Stimulated activated CD8-positive, alpha-beta memory T cell treated with anti-CD3 and anti-CD28 coated beads, Interleukin-15, amount 100 ng/mL, for 48 hours (primary cell): ENCODE results near the gene RARS2.

Source experiments
- DNase-seq, 2 donors: peaks; one replicate each; pipeline ENCODE4 v3.0.0-alpha.2; 2020; ENCODE audit warnings: low read depth in 2 of 2

RARS2 gene

DNA sequence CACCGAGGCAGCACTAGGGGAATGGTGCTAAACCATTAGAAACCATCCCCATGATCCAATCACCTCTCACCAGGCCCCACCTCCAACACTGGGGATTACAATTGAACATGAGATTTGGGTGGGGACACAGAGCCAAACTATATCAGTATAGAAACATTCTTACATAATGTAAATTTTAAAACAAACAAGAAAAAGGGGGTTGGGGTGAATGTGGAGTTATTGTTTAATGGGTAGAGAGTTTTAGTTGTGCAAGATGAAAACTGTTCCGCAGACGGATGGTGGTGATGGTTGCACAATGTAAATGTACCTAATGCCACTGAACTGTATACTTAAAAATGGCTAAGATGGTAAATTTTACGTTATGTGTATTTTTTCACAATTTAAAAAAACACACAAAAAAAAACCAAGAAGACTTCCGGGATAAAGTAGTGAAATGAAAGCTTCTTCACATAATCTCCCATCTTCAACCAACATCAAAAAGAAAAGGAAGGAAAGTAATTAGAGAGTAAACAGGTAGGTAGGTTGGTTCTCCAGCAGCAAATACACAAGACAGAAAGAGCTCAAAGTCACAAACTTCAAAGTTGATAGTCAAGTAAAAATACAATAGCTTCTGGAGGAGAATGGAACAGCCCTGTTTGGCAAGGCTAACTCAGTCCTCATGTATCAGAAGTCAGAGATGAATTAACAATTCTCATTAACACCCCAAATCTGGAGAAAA is 16.3 kb downstream of the RARS2 start:
- DNase-seq = no peak

DNA sequence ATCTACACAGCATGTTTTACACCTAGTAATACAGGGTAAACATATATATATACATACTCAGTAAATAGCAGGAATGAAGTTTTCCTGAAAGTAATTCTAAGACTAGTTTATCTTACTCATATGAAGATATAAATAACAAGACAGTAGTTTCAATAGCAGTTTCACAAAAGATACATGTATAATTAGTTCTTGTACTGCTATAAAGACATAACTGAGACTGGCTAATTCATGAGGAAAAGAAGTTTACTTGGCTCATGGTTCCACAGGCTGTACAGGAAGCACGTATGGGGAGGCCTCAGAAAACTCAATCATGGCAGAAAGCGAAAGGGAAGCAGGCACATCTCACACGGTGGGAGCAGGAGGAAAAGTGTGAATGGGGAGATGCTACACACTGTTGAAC is 16.9 kb downstream of the RARS2 start:
- no peak for DNase-seq

DNA sequence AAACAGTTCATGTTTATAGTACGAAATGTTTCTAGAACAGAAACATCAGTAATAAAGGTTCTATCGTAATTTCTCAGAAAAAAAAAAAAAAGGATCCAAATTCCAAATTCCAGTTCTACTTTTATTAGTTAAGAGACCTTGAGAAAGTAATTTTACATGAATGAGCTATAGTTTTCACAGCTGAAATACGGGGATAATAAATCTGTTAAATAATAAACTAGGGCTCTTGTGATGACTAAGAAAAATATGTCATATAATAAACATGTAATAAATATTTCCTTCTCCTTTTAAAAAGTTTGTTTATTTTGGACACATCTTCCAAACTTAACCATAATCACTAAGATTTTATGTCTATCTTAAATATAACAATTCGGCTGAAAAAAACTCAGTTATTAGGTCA is 17.8 kb downstream of the RARS2 start:
- no peak for DNase-seq

DNA sequence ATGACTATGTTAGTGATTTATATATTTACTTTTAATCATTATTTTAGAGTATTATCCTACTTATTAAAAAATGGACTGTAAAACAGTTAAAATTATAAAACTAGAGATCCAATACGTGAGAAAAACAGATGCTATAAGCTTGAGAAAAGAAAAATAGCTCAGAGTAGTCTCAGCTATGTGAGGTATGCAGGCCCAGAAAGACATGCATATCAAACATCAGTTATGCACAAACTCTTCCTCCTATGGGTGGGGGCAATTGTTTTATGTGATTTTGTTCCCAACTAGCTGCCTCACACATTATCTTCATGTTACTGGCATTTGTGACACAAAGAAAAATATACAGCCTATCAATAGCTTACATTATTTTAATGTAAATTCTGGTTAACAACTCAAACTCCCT is 28.8 kb downstream of the RARS2 start:
- no peak for DNase-seq

DNA sequence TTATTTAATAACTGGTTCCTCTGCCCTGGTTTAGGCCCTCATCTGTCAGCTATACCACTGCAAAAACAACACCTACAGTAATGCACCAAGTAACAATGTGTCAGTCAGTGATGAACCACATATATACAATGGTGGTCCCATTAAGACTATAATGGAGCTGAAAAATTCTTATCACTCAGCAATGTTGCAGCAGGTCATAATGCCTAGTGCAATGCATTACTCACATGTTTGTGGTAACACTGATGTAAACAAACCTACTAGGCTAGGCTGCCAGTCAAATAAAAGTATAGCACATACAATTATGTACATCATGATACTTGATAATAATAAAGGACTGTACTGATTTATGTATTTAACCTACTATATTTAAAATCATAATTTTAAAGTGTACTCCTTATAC is 31.3 kb downstream of the RARS2 start:
- no peak for DNase-seq

DNA sequence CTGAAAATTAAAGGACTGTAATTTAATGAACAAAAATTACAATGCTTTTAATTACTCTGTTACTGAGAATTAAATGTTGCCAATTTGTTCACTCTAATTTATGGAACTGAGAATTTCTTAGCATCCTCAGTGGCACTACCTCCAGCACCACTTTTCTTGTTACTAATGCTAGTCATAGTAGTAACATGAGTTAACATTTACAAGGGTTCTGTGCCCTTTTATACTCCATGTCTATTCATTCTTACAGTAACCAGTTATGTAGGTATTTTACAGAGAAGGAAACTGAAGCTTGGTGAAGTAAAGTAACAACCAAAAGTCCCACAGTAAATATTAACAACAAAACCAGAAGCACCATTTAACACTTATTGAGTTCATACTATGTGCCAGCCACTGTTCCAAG is 34.3 kb downstream of the RARS2 start:
- DNase-seq = no peak

DNA sequence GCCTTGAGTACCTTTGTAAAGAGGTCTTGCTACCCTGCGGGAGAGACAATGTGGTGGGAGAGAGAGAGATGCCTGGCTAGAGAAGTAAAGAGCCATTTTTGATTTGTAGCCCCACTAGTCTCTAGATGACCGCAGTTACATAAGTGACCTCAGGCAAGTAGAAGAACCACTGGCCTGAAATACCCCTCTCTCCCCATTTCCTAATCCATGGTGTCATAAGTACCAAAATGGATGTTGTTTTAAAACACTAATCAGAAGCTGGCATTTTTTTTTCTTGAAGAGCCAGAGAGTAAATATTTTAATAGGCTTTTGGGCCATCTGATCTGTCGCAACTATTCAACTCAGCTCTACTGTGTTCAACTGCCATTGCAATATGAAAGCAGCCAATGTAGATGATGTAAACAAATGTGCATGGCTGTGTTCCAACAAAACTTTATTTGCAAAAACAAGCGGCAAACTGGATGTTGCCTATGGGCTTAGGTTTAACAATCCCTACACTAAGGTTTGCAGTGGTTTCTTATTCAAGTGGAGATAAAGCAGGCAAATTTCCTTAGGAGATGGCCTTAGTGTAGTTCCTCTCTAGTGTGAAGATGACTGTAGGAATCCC is 36.5 kb downstream of the RARS2 start:
- DNase-seq = no peak

DNA sequence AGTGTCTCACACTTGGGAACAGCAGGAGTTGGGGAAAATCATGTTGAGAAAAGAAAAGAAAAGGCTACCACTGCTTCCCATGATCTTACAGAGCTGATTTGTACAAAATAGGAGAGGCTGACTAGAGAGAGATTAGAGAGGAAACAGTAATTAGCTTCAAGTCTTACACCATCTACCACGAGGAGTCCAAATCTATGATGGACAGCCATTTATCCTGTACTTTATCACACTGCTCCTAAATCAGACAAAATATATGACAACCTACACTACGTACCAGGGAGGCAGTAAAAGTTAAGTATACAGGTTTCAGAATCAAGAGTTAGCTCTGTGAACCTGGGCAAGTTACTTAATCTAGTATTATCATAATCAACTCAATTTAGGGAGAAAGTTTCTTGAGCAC is 38.0 kb downstream of the RARS2 start:
- no peak for DNase-seq

DNA sequence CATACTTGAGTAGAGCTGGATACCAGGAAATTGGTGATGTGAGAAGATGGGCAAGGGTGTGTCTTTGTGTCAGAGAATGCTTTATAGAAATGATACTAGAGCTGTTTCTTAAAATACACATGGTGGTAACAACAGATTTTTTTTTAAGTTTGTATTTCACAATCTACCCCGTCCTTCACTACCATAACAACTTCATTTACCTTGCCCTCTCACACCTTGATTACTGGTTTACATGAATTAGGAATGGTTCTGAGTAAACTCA is 45.4 kb downstream of the RARS2 start:
- no peak for DNase-seq

DNA sequence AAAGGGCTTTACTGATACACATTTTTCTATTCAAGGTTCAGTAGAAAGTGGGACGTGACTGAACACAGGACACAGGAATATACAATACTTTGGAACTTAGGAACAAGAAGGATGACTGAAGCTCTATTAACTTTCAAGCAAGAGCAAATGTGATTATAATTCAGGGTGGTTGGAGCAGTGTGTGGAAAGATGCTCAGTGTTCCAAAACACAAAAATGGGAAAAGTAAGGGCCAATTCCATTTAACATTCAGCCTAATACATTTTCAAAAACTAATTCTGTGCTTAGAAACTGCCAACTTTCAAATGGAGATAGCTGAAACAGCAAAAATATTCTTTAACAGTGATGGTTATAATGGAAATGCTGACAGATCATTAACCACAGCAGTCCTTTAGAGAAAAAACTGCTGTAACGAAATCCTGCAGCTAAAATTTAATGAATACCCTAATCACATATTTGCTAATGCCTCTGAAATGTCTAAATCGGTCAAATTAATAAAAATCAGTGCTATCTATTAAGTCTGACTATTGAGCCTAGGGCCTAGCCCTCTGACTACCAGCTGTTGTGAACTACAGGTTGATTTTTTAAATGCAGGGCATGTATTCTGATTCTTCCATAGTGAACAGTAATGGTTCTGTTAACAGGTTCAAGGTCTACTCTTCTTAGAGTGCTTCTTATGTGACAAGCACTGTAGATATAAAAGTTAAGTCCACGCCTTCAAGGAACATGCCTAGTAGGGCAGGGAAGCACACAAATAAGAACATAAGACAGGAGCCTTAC is 45.9 kb downstream of the RARS2 start:
- no peak for DNase-seq

DNA sequence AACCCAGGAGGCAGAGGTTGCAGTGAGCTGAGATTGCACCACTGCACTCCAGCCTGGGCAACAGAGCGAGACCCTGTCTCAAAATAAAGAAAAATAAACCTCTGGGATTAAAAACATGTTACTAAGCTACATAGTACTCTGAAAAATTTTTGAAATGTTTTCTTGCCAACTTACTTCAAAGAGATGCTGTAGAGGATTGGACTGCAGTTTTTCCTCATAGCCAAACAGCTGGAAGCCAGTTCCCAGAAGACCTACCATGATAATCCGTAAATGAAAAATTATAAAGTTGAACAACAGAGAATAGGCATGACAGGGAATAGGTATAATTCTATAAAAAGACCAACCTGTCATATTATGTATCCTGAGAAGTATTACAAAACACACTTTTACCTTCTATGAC is 48.0 kb downstream of the RARS2 start:
- DNase-seq = no peak

DNA sequence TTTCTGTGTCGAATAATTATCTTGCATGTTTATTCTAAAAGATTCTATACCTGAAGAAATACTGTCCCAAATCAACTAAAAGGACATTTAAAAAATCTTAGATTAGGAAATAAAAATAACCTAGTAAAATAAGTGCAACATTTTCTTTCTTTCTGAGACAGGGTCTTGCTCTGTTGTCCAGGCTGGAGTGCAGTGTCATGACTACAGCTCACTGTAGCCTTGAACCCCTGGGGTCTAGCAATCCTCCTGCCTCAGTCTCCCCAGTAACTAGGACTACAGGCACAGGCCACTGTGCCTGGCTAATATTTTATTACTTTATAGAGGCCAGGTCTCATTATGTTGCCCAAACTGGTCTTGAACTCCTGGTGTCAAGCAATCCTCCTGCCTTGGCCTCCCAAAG is 48.7 kb downstream of the RARS2 start:
- no peak for DNase-seq

DNA sequence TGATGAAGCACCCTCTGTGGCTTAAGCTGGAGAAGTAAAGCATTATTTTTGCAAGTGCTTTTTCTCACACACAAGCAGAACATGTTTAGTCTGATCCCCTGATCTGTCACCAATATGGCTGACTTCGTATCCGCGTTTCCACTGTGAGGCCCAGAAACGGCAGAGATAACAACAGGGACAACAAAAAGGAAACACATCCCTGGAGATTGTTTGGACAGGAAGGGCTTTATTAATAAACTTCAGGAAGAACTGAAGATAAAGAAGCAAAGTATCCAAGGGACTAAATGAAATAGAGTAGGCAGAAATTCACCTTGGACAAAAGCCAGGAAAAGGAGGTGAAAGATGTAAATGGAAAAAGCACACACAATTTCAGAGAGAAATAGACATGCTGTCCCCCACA is 49.2 kb downstream of the RARS2 start:
- DNase-seq = no peak

DNA sequence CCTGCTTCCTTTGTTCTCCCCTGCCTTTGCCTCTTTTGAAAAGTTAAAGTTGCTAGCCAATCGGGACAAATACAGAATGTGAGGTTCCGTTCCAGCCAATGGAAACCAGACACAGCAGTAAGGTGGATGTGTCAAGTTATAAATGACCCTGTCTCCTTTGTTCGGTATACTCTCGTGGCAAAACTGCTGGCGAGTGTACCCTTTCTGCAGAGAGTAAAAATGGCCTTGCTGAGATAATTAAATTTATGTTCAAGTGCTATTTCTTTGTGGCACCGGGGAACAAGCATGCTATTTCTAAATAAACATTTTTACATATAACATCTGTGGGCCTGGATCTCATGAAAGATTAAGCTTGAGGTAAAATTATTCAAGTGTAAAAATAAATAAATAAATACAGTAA is 50.2 kb downstream of the RARS2 start:
- DNase-seq = no peak

DNA sequence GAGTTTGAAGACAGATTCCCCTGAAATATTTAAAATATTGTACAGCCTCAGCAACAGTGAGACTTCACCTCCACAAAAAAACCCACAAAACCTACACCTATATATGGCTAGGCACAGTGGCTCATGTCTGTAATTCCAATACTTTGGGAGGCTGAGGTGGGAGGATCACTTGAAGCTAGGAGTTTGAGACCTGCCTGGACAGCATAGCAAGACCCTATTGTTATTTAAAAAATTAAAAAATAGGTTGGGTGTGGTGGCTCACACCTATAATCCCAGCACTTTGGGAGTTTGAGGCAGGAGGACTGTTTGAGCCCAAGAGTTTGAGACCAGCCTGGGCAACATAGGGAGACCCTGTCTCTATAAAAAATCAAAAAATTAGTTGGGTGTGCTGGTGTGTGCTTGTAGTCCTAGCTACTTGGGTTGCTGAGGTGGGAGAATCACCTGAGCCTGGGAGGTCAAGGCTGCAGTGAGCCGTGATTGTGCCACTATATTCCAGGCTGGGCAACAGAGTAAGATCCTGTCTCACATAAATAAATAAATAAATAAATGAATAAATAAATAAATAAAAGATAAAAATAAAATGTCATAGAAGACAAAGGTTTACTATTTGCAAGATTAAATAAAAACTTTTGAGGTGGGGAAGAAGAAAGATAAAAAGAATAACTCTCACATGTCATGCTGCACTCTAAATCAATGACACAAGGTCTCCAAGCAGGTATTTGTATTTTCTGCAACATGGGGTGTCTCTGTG is 51.1 kb downstream of the RARS2 start:
- no peak for DNase-seq

DNA sequence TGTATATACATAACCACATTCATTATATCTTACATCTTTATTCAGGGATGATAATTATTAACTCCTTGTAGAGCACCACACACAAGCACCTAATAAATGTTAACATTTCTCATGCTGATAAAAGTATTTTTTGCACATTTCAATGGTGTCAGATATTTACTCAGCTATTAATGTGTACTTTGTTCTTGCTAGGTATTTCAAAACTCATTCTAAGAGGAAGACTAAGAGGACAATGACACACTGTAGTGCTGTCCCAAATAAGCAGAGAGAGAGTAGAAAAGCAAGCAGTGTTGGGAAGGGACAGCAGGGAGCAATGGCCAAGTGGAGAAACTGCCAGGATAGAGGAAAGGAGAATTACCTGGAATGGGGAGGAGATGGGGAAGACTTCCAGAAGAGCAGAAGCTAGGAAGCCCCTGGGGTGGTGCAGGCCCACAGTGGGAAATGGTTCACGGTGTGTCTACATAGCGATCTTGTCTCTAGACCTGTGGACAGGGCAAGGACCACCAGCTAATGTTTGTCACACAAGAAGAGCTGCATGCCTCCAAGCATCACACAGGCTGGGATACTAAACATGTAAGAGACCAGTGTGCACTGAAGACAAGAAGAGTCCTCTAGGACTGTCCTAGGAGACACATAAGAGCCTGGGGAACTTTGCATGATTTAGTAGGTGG is 55.3 kb downstream of the RARS2 start:
- no peak for DNase-seq

DNA sequence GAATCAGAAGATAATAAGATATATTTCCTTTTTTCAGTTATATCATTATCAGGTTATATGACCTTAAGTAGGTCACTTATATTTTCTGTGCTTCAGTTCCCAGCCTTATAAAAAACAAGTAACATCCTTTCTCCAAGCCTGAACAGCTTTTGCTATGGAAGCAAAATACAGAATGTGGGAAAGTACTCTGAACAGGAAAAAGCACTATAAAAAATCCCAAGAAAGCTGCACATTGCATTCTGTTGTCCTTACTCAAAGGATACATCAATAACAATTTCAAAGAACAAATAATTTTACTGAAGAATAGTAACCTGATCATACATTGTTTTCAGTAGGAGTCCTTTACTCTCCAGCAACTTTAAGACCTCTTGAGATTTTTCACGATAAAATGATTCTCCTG is 60.6 kb downstream of the RARS2 start:
- no peak for DNase-seq

DNA sequence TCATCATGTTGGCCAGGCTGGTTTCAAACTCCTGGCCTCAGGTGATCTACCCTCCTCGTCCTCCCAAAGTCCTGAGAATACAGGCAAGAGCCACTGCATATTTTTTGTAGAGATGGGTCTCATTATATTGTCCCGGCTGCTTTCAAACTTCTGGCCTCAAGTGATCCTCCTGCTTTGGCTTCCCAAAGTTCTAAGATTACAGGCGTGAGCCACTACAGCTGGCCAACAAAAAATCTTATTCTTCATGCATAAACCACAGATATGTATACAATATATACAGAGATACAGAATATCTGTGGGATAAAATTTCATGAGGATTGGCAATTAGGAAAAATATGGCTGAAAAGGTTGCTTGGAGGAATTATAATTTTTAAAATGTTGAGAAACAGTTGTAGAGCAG is 67.1 kb downstream of the RARS2 start:
- no peak for DNase-seq

DNA sequence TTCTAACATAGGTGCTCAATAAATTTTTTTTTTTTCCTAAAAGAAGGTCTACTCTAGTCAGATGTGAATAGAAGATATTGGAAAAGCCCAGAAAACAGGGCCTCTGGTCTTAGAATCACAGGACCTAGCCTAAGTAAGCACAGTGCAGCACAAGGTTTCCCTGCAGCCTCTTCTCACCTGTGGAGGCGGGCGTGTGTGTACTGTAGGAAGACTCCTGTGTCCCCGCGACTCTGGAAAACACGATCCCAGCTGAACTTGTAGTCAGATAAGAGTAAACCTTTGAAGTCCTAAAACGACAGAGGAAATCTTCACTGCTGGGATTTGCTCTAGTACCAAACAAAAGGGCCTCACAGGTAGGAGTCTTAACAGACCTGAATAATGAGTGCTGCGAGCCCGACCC is 71.3 kb downstream of the RARS2 start:
- DNase-seq = no peak

DNA sequence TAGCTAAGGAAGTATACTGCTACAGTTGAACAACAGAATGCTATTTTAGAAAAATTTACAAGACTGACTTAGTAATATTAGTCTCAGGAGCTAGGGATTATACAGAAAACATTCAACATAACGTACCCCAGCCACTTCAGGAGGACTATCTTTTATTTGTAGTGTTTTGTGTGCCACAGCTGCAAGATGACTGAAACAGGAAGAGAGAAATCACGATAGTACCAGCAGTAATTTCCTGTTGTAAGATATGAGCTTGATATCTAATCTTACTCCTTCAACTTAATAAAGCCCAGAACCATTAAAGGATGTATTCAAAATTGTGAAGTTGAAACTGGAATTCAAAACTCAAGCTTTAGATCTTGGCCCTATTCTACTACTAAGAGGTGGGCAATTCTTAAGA is 75.0 kb downstream of the RARS2 start:
- no peak for DNase-seq

DNA sequence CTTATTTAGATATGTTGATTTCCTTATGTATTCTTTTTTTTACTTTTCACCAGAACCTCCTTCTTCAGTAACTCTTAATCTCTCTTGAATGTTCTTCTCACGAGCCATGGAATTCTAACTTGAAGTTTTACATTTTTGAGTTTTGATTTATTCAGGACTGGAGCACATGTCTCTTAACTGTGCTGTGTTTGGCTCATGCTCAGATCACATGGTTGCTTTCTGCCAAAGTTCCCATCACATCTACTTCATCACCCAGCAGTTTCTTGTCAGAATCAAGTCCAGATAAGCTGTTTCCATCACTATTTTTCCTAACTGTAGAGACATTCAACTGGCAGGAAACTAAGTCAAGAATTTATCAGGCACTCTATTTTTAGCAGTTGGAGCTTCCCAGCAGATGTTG is 85.3 kb downstream of the RARS2 start:
- DNase-seq = no peak
